ENCODE measurements around the gene ENDOD1.

- TF ChIP-seq, protein P1, sequence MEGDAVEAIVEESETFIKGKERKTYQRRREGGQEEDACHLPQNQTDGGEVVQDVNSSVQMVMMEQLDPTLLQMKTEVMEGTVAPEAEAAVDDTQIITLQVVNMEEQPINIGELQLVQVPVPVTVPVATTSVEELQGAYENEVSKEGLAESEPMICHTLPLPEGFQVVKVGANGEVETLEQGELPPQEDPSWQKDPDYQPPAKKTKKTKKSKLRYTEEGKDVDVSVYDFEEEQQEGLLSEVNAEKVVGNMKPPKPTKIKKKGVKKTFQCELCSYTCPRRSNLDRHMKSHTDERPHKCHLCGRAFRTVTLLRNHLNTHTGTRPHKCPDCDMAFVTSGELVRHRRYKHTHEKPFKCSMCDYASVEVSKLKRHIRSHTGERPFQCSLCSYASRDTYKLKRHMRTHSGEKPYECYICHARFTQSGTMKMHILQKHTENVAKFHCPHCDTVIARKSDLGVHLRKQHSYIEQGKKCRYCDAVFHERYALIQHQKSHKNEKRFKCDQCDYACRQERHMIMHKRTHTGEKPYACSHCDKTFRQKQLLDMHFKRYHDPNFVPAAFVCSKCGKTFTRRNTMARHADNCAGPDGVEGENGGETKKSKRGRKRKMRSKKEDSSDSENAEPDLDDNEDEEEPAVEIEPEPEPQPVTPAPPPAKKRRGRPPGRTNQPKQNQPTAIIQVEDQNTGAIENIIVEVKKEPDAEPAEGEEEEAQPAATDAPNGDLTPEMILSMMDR (conservative IDR thresholded peaks at IDR 0.05) = no peak
- no peak for TF ChIP-seq ZFX (IDR thresholded peaks at IDR 0.05)
Observed at GRCh38 chr11:95135155-95135554, 45.5 kb downstream of the ENDOD1 start.
